HL-60 (cell line): Measurements from ENCODE around the gene DERL2.
"Not testable (repeated sequence)": the region's sequence is repeated elsewhere in the genome, so short reads cannot be mapped to it uniquely, and the experiment has no call there.

Source experiments
- GABPA ChIP-seq: IDR thresholded peaks from 2 replicates; pipeline ENCODE4 v1.6.1; 2012; ENCODE audit warnings: low read depth
- POLR2AphosphoS5 ChIP-seq: IDR thresholded peaks from 2 replicates; pipeline ENCODE4 v1.6.1; 2012; ENCODE audit warnings: low read depth
- TF ChIP-seq, protein P1 (sequence below): IDR thresholded peaks from one replicate; pipeline ENCODE4 v1.5.1; 2011; ENCODE audit warnings: low read length, control low read depth, inconsistent platforms; ENCODE audit not compliant: insufficient read depth
- TF ChIP-seq, protein P2 (sequence below): IDR thresholded peaks from 2 replicates; pipeline ENCODE4 v1.6.1; 2012; ENCODE audit warnings: low read depth; ENCODE audit not compliant: insufficient replicate concordance

DNA sequence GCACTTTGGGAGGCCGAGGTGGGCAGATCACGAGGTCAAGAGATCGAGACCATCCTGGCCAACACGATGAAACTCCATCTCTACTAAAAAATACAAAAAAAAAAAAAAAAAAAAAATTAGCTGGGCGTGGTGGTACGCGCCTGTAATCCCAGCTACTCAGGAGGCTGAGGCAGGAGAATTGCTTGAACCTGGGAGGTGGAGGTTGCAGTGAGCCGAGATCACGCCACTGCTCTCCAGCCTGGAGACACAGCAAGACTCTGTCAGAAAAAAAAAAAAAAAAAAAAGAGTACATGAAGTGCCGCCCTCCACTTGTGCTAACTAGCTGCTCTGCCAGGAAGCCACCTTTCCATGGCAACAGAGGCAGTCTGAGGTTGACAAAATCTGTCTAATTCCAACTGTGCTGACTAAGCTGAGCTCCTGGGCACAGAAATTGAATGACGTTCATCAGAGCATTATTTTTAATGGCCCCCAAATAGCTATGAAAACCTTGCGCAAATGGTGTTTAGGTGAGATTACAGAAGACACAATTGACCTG, 50.1 kb downstream of the DERL2 start:
- TF ChIP-seq, protein P1, sequence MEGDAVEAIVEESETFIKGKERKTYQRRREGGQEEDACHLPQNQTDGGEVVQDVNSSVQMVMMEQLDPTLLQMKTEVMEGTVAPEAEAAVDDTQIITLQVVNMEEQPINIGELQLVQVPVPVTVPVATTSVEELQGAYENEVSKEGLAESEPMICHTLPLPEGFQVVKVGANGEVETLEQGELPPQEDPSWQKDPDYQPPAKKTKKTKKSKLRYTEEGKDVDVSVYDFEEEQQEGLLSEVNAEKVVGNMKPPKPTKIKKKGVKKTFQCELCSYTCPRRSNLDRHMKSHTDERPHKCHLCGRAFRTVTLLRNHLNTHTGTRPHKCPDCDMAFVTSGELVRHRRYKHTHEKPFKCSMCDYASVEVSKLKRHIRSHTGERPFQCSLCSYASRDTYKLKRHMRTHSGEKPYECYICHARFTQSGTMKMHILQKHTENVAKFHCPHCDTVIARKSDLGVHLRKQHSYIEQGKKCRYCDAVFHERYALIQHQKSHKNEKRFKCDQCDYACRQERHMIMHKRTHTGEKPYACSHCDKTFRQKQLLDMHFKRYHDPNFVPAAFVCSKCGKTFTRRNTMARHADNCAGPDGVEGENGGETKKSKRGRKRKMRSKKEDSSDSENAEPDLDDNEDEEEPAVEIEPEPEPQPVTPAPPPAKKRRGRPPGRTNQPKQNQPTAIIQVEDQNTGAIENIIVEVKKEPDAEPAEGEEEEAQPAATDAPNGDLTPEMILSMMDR: not testable (repeated sequence)
- TF ChIP-seq POLR2AphosphoS5, GABPA: not testable (repeated sequence)
- TF ChIP-seq, protein P2, sequence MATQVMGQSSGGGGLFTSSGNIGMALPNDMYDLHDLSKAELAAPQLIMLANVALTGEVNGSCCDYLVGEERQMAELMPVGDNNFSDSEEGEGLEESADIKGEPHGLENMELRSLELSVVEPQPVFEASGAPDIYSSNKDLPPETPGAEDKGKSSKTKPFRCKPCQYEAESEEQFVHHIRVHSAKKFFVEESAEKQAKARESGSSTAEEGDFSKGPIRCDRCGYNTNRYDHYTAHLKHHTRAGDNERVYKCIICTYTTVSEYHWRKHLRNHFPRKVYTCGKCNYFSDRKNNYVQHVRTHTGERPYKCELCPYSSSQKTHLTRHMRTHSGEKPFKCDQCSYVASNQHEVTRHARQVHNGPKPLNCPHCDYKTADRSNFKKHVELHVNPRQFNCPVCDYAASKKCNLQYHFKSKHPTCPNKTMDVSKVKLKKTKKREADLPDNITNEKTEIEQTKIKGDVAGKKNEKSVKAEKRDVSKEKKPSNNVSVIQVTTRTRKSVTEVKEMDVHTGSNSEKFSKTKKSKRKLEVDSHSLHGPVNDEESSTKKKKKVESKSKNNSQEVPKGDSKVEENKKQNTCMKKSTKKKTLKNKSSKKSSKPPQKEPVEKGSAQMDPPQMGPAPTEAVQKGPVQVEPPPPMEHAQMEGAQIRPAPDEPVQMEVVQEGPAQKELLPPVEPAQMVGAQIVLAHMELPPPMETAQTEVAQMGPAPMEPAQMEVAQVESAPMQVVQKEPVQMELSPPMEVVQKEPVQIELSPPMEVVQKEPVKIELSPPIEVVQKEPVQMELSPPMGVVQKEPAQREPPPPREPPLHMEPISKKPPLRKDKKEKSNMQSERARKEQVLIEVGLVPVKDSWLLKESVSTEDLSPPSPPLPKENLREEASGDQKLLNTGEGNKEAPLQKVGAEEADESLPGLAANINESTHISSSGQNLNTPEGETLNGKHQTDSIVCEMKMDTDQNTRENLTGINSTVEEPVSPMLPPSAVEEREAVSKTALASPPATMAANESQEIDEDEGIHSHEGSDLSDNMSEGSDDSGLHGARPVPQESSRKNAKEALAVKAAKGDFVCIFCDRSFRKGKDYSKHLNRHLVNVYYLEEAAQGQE: not testable (repeated sequence)
